ENCODE measurements around the gene ZFTA. TPM values are rescaled to one million over a fixed set of nuclear protein-coding genes. Genes with fewer than 3 reads are reported as not detected.

ZFTA gene
- total RNA-seq, 4 donors from 2014 or later = 15.8 to 41.9 (median 26.6) TPM

- no peak overlapping the region for H3K27ac ChIP-seq (replicated peaks in 1 of 4)
- no peak overlapping the region for H3K4me3 ChIP-seq
- H3K27me3 ChIP-seq = no peaks in the 10 kb centered on the region
- TF ChIP-seq POLR2AphosphoS5 (IDR thresholded peaks at IDR 0.05) = no peak
- TF ChIP-seq POLR2A (IDR thresholded peaks at IDR 0.05; ENCODE audit: low read depth) = no peak
- TF ChIP-seq CTCF (IDR thresholded peaks at IDR 0.05) = no peak
- no peak for TF ChIP-seq EP300 (IDR thresholded peaks at IDR 0.05)
- no peaks in the 10 kb centered on the region for H3K9me3 ChIP-seq
- intact Hi-C loops (cut with DNase I) = loop anchor here (10.0 kb wide), 1 partner anchor 394 kb away; no protein-coding TSS in a partner anchor
- peaks cover 30 to 46% (median 43%) of the 10 kb centered on the region in 4 donors for H3K4me1 ChIP-seq
- H3K36me3 ChIP-seq = peaks cover 0 to 59% (median 35%) of the 10 kb centered on the region in 4 donors
- no peak for DNase-seq (ENCODE audit: extremely low spot score)
- 74% methylated on average over 5 of the region's 5 CpGs for WGBS
Observed at GRCh38 chr11:63760487-63761079, 8.0 kb downstream of the ZFTA start.

GRCh38 chr11:63756919-63757761 is 11.4 kb downstream of the ZFTA start:
- TF ChIP-seq POLR2AphosphoS5 (IDR thresholded peaks at IDR 0.05) = no peak
- H3K4me1 ChIP-seq = peaks cover 5 to 11% (median 8%) of the 10 kb centered on the region in 4 donors
- DNase-seq (ENCODE audit: extremely low spot score) = no peak
- H3K36me3 ChIP-seq = peaks cover 0 to 67% (median 51%) of the 10 kb centered on the region in 4 donors
- H3K27ac ChIP-seq (replicated peaks in 1 of 4) = no peak overlapping the region
- intact Hi-C loops (cut with DNase I) = no loop called here
- H3K27me3 ChIP-seq = no peaks in the 10 kb centered on the region
- 87% methylated on average over 5 of the region's 5 CpGs for WGBS
- no peak overlapping the region for H3K4me3 ChIP-seq
- H3K9me3 ChIP-seq = no peaks in the 10 kb centered on the region

GRCh38 chr11:63749624-63750023 is 19.0 kb downstream of the ZFTA start:
- WGBS = 96% methylated on average over 4 of the region's 4 CpGs
- Histone ChIP-seq H3K36me3 (peaks cover 17 to 46% (median 40%) of the 10 kb centered on the region in 4 donors), H3K4me3 (no peak overlapping the region), H3K9me3 (no peaks in the 10 kb centered on the region), H3K27ac (replicated peaks in 1 of 4) (no peak overlapping the region), H3K27me3 (no peaks in the 10 kb centered on the region), H3K4me1 (no peaks in the 10 kb centered on the region)
- TF ChIP-seq POLR2AphosphoS5 (IDR thresholded peaks at IDR 0.05) (no peak), POLR2A (IDR thresholded peaks at IDR 0.05; ENCODE audit: low read depth) (no peak), EP300 (IDR thresholded peaks at IDR 0.05) (no peak), CTCF (IDR thresholded peaks at IDR 0.05) (no peak)
- intact Hi-C loops (cut with DNase I) = no loop called here
- no peak for DNase-seq (ENCODE audit: extremely low spot score)

GRCh38 chr11:63747011-63747410 is 21.6 kb downstream of the ZFTA start:
- 67% methylated on average over 3 of the region's 3 CpGs for WGBS
- no peak overlapping the region for H3K27ac ChIP-seq (replicated peaks in 1 of 4)
- intact Hi-C loops (cut with DNase I) = no loop called here
- no peaks in the 10 kb centered on the region for H3K9me3 ChIP-seq
- no peak for DNase-seq (ENCODE audit: extremely low spot score)
- H3K36me3 ChIP-seq = peaks cover 17 to 29% (median 24%) of the 10 kb centered on the region in 4 donors
- H3K27me3 ChIP-seq = no peaks in the 10 kb centered on the region
- no peak overlapping the region for H3K4me3 ChIP-seq
- H3K4me1 ChIP-seq = no peaks in the 10 kb centered on the region
- TF ChIP-seq CTCF (IDR thresholded peaks at IDR 0.05) = no peak
- TF ChIP-seq POLR2A (IDR thresholded peaks at IDR 0.05; ENCODE audit: low read depth) = no peak
- TF ChIP-seq EP300 (IDR thresholded peaks at IDR 0.05) = no peak
- TF ChIP-seq POLR2AphosphoS5 (IDR thresholded peaks at IDR 0.05) = no peak

All from esophagus muscularis mucosa (tissue), 4 donors.